Measurements from ENCODE around the gene PRKD1. TPM values are rescaled to one million over a fixed set of nuclear protein-coding genes. Genes with fewer than 3 reads are reported as not detected.

Gene PRKD1
- total and polyA plus RNA-seq, 10 of the 15 experiments (the other 5 are each of a cell fraction or from before 2014, with no cell fraction given) = 0.02 to 0.56 TPM; not detected in 8

DNA sequence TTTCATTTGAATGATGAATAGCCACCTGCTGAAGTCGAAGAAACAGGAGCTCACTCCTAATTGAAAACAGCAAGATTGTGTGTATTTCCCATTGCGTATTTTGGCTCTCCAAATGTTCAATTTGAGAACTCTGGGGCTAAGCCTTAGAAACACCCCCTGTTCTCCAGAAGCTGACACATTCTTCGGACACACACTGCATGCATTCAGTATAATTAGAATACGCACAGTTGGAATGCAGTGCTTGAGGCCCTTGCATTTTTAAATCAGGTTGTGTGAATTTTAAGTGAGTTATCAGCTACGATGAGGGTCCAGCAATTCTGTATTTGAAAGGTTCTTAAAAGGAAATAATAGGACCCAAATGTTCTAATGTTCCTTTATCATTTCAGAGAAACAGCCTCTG, 103.8 kb downstream of the PRKD1 start:
- intact Hi-C loops (cut with micrococcal nuclease; ENCODE audit: unreplicated experiment) = no loop called here
- 35% methylated on average over 5 of the region's 5 CpGs for WGBS (ENCODE audit: insufficient coverage, insufficient replicate concordance, low lambda C conversion rate, missing lambda C conversion rate)
- RAD21 ChIA-PET (ENCODE audit: unreplicated experiment) = no interaction called here

More for the DNA sequence above, 103.8 kb downstream of the PRKD1 start:
- Histone ChIP-seq H3K9ac (ENCODE audit: control insufficient read depth, insufficient read depth, low read length) (no peak overlapping the region), H3K4me3 (no peak overlapping the region), H3K27ac (ENCODE audit: control insufficient read depth, insufficient read depth) (no peak overlapping the region), H3K4me1 (ENCODE audit: control insufficient read depth, insufficient read depth, low read length) (no peaks in the 10 kb centered on the region), H2AFZ (ENCODE audit: control insufficient read depth, low read depth, low read length) (no peak overlapping the region), H4K20me1 (ENCODE audit: control insufficient read depth, insufficient read depth) (no peaks in the 10 kb centered on the region), H3K27me3 (replicated peaks in 1 of 2; ENCODE audit: control insufficient read depth in 2 of 2, insufficient read depth in 2 of 2, low read length in 1 of 2) (no peaks in the 10 kb centered on the region), H3K9me3 (replicated peaks; ENCODE audit: control insufficient read depth, insufficient read depth, low read length) (no peaks in the 10 kb centered on the region), H3K36me3 (ENCODE audit: control insufficient read depth in 2 of 2, insufficient read depth in 2 of 2, low read length in 1 of 2) (no peaks in the 10 kb centered on the region), H3K79me2 (ENCODE audit: control insufficient read depth, insufficient read depth, low read length) (no peaks in the 10 kb centered on the region), H3K4me2 (ENCODE audit: control insufficient read depth, insufficient read depth) (no peak overlapping the region)
- no TSS peak for BruUV-seq (replicated peaks)
- in situ Hi-C loops (cut with MboI) = no loop called here
- ChIA-PET SMC1A (ENCODE audit: uncharacterized antibody, unreplicated experiment) (interaction anchor here (0.7 kb wide), 1 partner anchor 24 kb away, joined by 3 read pairs; no protein-coding TSS in a partner anchor), CTCF (interaction anchor here (0.6 kb wide), 1 partner anchor 280 kb away, joined by 3 read pairs; no protein-coding TSS in a partner anchor), POLR2A (no interaction called here)
- DNase-seq (ENCODE audit: low read depth, low spot score) = no peak
- TF ChIP-seq NFYB (IDR thresholded peaks at IDR 0.05; ENCODE audit: insufficient read depth, low read depth, low read length) (no peak), CBFB (IDR thresholded peaks at IDR 0.05; ENCODE audit: low read depth) (no peak), ZNF622 (IDR thresholded peaks at IDR 0.05) (no peak), CEBPB (IDR thresholded peaks at IDR 0.05; ENCODE audit: borderline replicate concordance in 1 of 2, low read depth in 2 of 2, low read length in 2 of 2) (no peak), TCF7 (IDR thresholded peaks at IDR 0.05; ENCODE audit: borderline replicate concordance) (no peak), YBX1 (IDR thresholded peaks at IDR 0.05) (no peak), NFYA (IDR thresholded peaks at IDR 0.05; ENCODE audit: borderline replicate concordance, low read depth, low read length) (no peak), SIX5 (IDR thresholded peaks at IDR 0.05; ENCODE audit: low read depth, low read length, severe bottlenecking) (no peak), ZNF207 (IDR thresholded peaks at IDR 0.05; ENCODE audit: borderline replicate concordance) (no peak), IKZF1 (conservative IDR thresholded peaks at IDR 0.05) (no peak)
- TF ChIP-seq, protein P1, sequence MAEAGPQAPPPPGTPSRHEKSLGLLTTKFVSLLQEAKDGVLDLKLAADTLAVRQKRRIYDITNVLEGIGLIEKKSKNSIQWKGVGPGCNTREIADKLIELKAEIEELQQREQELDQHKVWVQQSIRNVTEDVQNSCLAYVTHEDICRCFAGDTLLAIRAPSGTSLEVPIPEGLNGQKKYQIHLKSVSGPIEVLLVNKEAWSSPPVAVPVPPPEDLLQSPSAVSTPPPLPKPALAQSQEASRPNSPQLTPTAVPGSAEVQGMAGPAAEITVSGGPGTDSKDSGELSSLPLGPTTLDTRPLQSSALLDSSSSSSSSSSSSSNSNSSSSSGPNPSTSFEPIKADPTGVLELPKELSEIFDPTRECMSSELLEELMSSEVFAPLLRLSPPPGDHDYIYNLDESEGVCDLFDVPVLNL (IDR thresholded peaks at IDR 0.05; ENCODE audit: low read depth, low read length) = no peak
- TF ChIP-seq, protein P2, sequence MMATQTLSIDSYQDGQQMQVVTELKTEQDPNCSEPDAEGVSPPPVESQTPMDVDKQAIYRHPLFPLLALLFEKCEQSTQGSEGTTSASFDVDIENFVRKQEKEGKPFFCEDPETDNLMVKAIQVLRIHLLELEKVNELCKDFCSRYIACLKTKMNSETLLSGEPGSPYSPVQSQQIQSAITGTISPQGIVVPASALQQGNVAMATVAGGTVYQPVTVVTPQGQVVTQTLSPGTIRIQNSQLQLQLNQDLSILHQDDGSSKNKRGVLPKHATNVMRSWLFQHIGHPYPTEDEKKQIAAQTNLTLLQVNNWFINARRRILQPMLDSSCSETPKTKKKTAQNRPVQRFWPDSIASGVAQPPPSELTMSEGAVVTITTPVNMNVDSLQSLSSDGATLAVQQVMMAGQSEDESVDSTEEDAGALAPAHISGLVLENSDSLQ (IDR thresholded peaks at IDR 0.05) = no peak
- TF ChIP-seq, protein P3, sequence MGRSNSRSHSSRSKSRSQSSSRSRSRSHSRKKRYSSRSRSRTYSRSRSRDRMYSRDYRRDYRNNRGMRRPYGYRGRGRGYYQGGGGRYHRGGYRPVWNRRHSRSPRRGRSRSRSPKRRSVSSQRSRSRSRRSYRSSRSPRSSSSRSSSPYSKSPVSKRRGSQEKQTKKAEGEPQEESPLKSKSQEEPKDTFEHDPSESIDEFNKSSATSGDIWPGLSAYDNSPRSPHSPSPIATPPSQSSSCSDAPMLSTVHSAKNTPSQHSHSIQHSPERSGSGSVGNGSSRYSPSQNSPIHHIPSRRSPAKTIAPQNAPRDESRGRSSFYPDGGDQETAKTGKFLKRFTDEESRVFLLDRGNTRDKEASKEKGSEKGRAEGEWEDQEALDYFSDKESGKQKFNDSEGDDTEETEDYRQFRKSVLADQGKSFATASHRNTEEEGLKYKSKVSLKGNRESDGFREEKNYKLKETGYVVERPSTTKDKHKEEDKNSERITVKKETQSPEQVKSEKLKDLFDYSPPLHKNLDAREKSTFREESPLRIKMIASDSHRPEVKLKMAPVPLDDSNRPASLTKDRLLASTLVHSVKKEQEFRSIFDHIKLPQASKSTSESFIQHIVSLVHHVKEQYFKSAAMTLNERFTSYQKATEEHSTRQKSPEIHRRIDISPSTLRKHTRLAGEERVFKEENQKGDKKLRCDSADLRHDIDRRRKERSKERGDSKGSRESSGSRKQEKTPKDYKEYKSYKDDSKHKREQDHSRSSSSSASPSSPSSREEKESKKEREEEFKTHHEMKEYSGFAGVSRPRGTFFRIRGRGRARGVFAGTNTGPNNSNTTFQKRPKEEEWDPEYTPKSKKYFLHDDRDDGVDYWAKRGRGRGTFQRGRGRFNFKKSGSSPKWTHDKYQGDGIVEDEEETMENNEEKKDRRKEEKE (IDR thresholded peaks at IDR 0.05) = no peak
- TF ChIP-seq, protein P4, sequence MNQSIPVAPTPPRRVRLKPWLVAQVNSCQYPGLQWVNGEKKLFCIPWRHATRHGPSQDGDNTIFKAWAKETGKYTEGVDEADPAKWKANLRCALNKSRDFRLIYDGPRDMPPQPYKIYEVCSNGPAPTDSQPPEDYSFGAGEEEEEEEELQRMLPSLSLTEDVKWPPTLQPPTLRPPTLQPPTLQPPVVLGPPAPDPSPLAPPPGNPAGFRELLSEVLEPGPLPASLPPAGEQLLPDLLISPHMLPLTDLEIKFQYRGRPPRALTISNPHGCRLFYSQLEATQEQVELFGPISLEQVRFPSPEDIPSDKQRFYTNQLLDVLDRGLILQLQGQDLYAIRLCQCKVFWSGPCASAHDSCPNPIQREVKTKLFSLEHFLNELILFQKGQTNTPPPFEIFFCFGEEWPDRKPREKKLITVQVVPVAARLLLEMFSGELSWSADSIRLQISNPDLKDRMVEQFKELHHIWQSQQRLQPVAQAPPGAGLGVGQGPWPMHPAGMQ (IDR thresholded peaks at IDR 0.05; ENCODE audit: borderline replicate concordance) = no peak
- no peak for ATAC-seq
- FAIRE-seq = no peak
